ENCODE measurements around the gene TMEM179.

Gene TMEM179

DNA sequence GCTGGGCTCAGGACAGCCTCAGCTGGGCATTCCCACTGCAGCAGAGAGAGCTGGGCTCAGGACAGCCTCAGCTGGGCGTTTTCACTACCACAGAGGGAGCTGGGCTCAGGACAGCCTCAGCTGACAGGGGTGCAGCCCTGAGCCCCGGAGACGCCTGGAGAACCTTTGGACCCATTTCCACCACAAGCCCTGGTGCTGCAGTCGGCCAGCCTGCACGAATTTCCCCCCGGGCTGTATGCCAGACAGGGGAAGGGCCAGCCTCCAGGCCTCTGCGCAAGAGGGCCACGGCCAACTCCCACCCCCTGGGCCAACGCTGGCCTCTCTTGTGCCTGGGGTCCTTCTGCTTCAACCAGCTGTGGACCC is 27.6 kb downstream of the TMEM179 start:
- H3K9me3 ChIP-seq (ENCODE audit: control insufficient read depth, low read length), result no peaks in the 10 kb centered on the region
- H3K4me3 ChIP-seq (ENCODE audit: extremely low read depth, insufficient read depth, low read length, poor library complexity, severe bottlenecking), result no peak overlapping the region
- peaks cover 7% of the 10 kb centered on the region for H3K4me1 ChIP-seq (ENCODE audit: control insufficient read depth, insufficient read depth, low read length, poor library complexity, severe bottlenecking)
- WGBS, 2 experiments (ENCODE audit: insufficient coverage in 2 of 2), result 86 to 89% methylated on average over 7 to 9 of the region's 9 CpGs
- no peaks in the 10 kb centered on the region for H3K36me3 ChIP-seq (ENCODE audit: control insufficient read depth, insufficient read depth, low read length)
- no peak overlapping the region for H3K27ac ChIP-seq (ENCODE audit: low read depth, low read length, severe bottlenecking)

DNA sequence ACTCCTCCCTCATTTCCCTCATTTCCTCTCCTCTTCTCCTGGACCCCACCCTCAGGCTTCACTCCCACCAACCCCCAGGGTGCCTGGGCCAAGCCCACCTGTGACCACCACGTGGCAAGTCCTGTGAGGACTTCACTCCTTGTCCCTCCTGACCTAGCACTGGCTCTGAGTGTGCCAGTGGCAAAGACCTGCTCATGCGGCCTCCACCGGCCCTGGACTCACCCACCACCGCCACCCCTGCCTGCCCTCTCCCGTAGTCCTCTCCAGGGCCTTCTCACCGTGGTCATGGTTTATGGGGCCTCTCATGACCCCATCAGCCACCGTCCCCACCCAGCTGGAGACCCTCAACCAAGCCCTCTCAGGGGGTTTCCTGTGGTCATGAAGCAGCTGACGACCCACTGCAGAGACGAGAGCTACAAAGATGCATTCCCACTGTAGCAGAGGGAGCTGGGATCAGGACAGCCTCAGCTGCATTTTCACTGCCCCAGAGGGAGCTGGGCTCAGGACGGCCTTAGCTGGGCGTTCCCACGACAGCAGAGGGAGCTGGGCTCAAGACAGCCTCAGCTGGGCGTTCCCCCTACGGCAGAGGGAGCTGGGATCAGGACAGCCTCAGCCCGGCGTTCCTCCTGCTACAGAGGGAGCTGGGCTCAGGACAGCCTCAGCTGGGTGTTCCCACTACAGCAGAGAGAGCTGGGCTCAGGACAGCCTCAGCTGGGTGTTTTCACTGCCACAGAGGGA is 28.2 kb downstream of the TMEM179 start:
- Histone ChIP-seq H3K4me1 (ENCODE audit: control insufficient read depth, insufficient read depth, low read length, poor library complexity, severe bottlenecking) (peaks cover 7% of the 10 kb centered on the region), H3K27ac (ENCODE audit: low read depth, low read length, severe bottlenecking) (no peak overlapping the region)
- 83 to 87% methylated on average over 13 to 14 of the region's 16 CpGs for WGBS, 2 experiments (ENCODE audit: insufficient coverage in 2 of 2)

DNA sequence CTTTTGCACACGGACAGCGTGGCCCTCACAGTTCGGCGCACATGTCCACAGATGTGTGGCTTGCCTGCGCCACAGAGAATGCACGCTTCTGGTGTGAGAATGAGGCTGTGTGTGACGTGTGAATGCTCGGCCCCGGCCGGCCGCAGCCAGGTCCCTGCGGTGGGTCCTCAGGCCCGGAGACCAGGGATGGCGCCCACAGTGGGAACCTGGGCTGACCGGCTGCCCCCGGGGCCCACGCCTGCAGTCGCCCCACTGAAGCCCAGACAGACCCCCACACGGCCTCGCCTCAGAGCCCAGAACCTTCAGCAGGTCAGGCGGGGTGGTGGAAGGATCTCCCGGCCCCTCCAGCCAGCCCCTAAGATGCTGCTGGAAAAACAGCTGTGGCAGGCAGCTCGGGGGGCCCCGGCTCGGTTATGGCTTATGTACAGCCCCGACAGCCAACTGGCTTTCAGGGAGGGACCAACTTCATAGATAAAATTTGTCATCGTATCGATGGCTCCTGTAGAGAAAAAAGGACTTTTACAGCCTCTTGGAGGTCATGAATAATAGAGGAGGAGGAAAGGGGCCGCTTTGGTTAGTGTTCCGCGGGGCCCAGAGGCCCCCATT is 29.5 kb downstream of the TMEM179 start:
- 89 to 95% methylated on average over 31 of the region's 31 CpGs for WGBS, 2 experiments (ENCODE audit: insufficient coverage in 2 of 2)

More for the DNA sequence above, 28.2 kb downstream of the TMEM179 start:
- H3K4me3 ChIP-seq (ENCODE audit: extremely low read depth, insufficient read depth, low read length, poor library complexity, severe bottlenecking), result no peak overlapping the region
- no peaks in the 10 kb centered on the region for H3K36me3 ChIP-seq (ENCODE audit: control insufficient read depth, insufficient read depth, low read length)
- H3K9me3 ChIP-seq (ENCODE audit: control insufficient read depth, low read length), result no peaks in the 10 kb centered on the region

DNA sequence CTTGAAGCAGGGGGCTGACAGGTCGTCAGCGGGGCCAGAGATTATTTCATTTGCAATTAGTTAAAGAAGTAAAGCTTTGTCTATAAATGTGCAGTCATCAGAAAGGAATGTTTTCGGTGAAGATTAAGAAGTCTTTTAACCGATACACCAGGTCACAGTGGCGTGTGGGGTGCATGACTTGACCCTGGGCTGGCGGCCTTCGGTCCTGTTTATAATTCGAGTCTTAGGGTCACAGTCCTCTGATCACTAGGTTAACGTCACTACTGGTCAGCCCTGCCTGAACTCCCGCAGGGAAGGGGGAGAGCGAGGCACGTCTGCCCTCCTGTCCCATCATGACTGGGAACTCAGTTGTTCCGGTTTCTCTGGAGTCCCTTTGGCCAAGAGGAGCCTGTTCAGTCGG is 30.0 kb downstream of the TMEM179 start:
- Histone ChIP-seq H3K9me3 (ENCODE audit: control insufficient read depth, low read length) (no peaks in the 10 kb centered on the region), H3K36me3 (ENCODE audit: control insufficient read depth, insufficient read depth, low read length) (no peaks in the 10 kb centered on the region), H3K27ac (ENCODE audit: low read depth, low read length, severe bottlenecking) (no peak overlapping the region), H3K4me3 (ENCODE audit: extremely low read depth, insufficient read depth, low read length, poor library complexity, severe bottlenecking) (no peak overlapping the region), H3K4me1 (ENCODE audit: control insufficient read depth, insufficient read depth, low read length, poor library complexity, severe bottlenecking) (peaks cover 7% of the 10 kb centered on the region)
- 88 to 89% methylated on average over 13 to 14 of the region's 14 CpGs for WGBS, 2 experiments (ENCODE audit: insufficient coverage in 2 of 2)

More for the DNA sequence above, 29.5 kb downstream of the TMEM179 start:
- no peak overlapping the region for H3K27ac ChIP-seq (ENCODE audit: low read depth, low read length, severe bottlenecking)
- H3K36me3 ChIP-seq (ENCODE audit: control insufficient read depth, insufficient read depth, low read length), result no peaks in the 10 kb centered on the region
- no peaks in the 10 kb centered on the region for H3K9me3 ChIP-seq (ENCODE audit: control insufficient read depth, low read length)
- H3K4me1 ChIP-seq (ENCODE audit: control insufficient read depth, insufficient read depth, low read length, poor library complexity, severe bottlenecking), result peaks cover 7% of the 10 kb centered on the region
- no peak overlapping the region for H3K4me3 ChIP-seq (ENCODE audit: extremely low read depth, insufficient read depth, low read length, poor library complexity, severe bottlenecking)

DNA sequence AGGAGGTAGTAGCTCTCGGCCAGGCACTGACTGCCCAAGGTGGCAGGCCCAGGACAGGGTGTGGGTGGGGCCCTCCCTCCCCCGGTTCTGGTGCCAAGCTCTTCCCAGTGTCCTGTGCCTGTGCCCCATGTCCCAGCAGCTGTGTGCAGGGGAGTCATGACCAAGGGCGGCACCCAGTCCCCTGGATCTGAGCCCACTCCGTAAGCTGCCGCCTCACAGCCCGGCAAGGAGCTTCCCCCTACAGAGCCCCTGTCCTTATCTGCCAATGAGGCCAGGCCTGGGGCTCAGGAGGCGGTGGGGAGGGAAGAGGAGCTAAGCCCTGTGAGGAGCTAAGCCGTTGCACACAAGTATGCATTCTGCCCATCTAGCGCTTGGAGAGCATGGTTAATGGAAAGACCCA is 30.6 kb downstream of the TMEM179 start:
- 90 to 94% methylated on average over 3 to 8 of the region's 9 CpGs for WGBS, 2 experiments (ENCODE audit: insufficient coverage in 2 of 2)
- H3K4me1 ChIP-seq (ENCODE audit: control insufficient read depth, insufficient read depth, low read length, poor library complexity, severe bottlenecking), result peaks cover 7% of the 10 kb centered on the region
- no peaks in the 10 kb centered on the region for H3K36me3 ChIP-seq (ENCODE audit: control insufficient read depth, insufficient read depth, low read length)
- H3K4me3 ChIP-seq (ENCODE audit: extremely low read depth, insufficient read depth, low read length, poor library complexity, severe bottlenecking), result no peak overlapping the region
- H3K27ac ChIP-seq (ENCODE audit: low read depth, low read length, severe bottlenecking), result no peak overlapping the region
- no peaks in the 10 kb centered on the region for H3K9me3 ChIP-seq (ENCODE audit: control insufficient read depth, low read length)

DNA sequence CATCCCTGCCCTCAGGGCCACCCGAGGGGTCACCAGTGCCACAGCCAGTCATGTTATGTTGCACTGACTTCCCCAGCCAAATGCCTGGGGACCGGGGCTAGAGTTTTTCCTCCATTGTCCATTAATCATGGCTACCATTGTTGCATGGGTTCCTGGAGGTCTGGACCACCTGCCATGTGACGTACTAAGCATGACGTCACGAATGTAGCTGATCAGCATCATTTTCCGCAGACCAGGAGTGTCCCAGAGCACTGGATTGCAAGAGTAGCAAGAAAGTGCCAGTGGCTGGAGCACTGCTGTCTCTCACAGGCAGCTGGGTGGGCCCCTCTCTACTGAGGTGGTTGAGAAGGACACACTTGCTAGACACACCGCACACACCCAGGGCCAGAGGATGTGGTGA is 31.9 kb downstream of the TMEM179 start:
- Histone ChIP-seq H3K36me3 (ENCODE audit: control insufficient read depth, insufficient read depth, low read length) (no peaks in the 10 kb centered on the region), H3K9me3 (ENCODE audit: control insufficient read depth, low read length) (no peaks in the 10 kb centered on the region), H3K4me1 (ENCODE audit: control insufficient read depth, insufficient read depth, low read length, poor library complexity, severe bottlenecking) (peaks cover 7% of the 10 kb centered on the region), H3K4me3 (ENCODE audit: extremely low read depth, insufficient read depth, low read length, poor library complexity, severe bottlenecking) (no peak overlapping the region), H3K27ac (ENCODE audit: low read depth, low read length, severe bottlenecking) (no peak overlapping the region)
- WGBS, 2 experiments (ENCODE audit: insufficient coverage in 2 of 2), result 92 to 93% methylated on average over 6 to 7 of the region's 7 CpGs

DNA sequence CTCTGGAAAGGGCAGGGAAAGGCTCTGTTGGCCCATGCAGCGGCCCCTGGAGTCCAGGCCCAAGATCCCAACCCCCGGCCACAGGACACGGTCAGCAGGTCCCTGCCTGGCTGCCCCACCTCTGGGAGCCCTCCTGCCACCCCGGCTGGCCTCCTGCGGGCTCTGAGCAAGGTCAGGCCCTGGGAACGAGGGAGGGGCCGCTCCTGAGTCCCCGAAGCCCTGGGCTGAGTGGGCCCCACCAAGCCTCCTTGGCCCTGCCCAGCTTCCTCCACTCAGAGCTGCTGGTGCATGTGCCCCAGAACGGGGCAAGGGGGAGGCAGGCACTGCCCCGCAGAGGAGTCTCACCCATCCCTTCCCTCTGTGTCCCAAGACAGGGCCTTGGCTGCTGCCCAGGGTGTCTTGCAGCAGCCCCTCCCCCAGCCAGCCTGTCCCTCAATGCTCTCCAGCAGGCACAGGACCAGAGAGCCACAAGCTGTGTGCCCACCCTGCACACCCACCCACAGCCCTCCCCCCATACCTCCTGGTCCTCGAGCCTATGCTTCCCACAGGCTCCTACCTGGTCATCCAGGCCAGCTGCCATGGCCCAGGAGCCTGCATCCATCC is 32.4 kb downstream of the TMEM179 start:
- no peaks in the 10 kb centered on the region for H3K36me3 ChIP-seq (ENCODE audit: control insufficient read depth, insufficient read depth, low read length)
- no peak overlapping the region for H3K4me3 ChIP-seq (ENCODE audit: extremely low read depth, insufficient read depth, low read length, poor library complexity, severe bottlenecking)
- WGBS, 2 experiments (ENCODE audit: insufficient coverage in 2 of 2), result 83 to 91% methylated on average over 5 to 8 of the region's 11 CpGs
- H3K9me3 ChIP-seq (ENCODE audit: control insufficient read depth, low read length), result no peaks in the 10 kb centered on the region
- H3K27ac ChIP-seq (ENCODE audit: low read depth, low read length, severe bottlenecking), result no peak overlapping the region
- H3K4me1 ChIP-seq (ENCODE audit: control insufficient read depth, insufficient read depth, low read length, poor library complexity, severe bottlenecking), result peaks cover 7% of the 10 kb centered on the region

DNA sequence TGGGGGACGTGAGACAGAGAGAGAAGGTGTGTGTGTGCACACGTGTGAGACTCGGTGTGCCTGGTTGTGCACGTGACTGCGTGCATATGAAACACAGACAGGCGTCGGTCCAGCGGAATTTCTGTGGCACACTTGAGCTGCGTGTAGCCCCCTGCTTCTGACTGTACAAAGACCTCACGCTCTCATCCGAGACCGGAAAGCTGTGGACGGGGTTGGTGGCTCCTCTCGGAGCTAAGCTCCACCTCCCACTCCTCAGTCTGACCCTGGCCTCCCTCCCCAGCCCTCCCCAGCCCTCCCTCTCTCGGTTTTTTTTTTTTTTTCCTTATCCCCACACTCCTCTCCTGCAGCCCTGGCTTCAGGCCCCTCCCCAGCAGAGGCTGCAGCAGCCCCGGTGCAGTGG is 33.3 kb downstream of the TMEM179 start:
- H3K9me3 ChIP-seq (ENCODE audit: control insufficient read depth, low read length), result no peaks in the 10 kb centered on the region
- 80 to 90% methylated on average over 14 to 15 of the region's 16 CpGs for WGBS, 2 experiments (ENCODE audit: insufficient coverage in 2 of 2)
- H3K4me1 ChIP-seq (ENCODE audit: control insufficient read depth, insufficient read depth, low read length, poor library complexity, severe bottlenecking), result peaks cover 3% of the 10 kb centered on the region
- no peak overlapping the region for H3K4me3 ChIP-seq (ENCODE audit: extremely low read depth, insufficient read depth, low read length, poor library complexity, severe bottlenecking)
- H3K36me3 ChIP-seq (ENCODE audit: control insufficient read depth, insufficient read depth, low read length), result no peaks in the 10 kb centered on the region
- no peak overlapping the region for H3K27ac ChIP-seq (ENCODE audit: low read depth, low read length, severe bottlenecking)

DNA sequence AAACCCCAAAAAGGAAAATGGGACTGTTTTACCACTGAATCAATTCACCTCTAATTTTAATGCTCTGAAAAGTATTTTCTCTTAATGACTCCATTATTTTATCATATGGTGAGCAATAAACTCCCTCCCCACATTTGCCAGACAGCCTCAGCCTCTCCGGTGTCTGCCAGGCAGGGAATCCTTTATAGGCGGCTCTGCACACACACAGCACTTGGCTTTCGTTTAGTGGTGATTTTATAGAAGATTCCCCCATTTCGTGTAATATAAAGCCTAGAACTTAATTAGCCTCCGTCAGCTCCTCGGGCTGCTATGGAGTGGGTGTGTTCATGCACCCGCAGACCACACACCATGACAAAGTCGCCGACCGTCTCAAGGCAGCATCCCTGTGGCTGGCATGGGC is 35.1 kb downstream of the TMEM179 start:
- no peaks in the 10 kb centered on the region for H3K4me1 ChIP-seq (ENCODE audit: control insufficient read depth, insufficient read depth, low read length, poor library complexity, severe bottlenecking)
- H3K36me3 ChIP-seq (ENCODE audit: control insufficient read depth, insufficient read depth, low read length), result no peaks in the 10 kb centered on the region
- no peaks in the 10 kb centered on the region for H3K9me3 ChIP-seq (ENCODE audit: control insufficient read depth, low read length)
- no peak overlapping the region for H3K4me3 ChIP-seq (ENCODE audit: extremely low read depth, insufficient read depth, low read length, poor library complexity, severe bottlenecking)
- whole genome bisulfite sequencing, 2 experiments (ENCODE audit: insufficient coverage in 2 of 2), result 87% methylated on average over 5 to 9 of the region's 10 CpGs
- no peak overlapping the region for H3K27ac ChIP-seq (ENCODE audit: low read depth, low read length, severe bottlenecking)

DNA sequence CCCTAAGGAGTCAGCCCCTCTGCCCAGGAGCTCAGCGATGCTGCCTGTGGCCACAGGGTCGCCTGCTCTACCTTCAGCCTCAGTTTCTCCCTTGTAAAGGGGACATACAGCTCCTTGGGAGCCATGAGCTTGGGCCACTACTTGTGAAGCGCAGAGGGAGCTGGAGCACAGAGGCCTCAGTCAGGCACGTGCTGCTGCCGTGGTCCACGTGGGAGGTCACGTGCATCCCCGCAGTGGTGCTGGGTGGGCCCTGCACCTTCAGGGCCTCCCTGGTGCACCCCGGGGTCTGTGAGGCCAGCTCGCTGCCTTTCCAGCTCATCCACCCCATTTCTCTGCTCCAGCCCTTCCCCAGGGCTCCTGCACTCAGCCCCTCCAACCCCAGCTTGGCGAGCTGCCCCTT is 36.0 kb downstream of the TMEM179 start:
- no peak overlapping the region for H3K4me3 ChIP-seq (ENCODE audit: extremely low read depth, insufficient read depth, low read length, poor library complexity, severe bottlenecking)
- no peaks in the 10 kb centered on the region for H3K4me1 ChIP-seq (ENCODE audit: control insufficient read depth, insufficient read depth, low read length, poor library complexity, severe bottlenecking)
- H3K36me3 ChIP-seq (ENCODE audit: control insufficient read depth, insufficient read depth, low read length), result no peaks in the 10 kb centered on the region
- H3K27ac ChIP-seq (ENCODE audit: low read depth, low read length, severe bottlenecking), result no peak overlapping the region
- H3K9me3 ChIP-seq (ENCODE audit: control insufficient read depth, low read length), result no peaks in the 10 kb centered on the region
- WGBS, 2 experiments (ENCODE audit: insufficient coverage in 2 of 2), result 93 to 97% methylated on average over 8 to 10 of the region's 11 CpGs

DNA sequence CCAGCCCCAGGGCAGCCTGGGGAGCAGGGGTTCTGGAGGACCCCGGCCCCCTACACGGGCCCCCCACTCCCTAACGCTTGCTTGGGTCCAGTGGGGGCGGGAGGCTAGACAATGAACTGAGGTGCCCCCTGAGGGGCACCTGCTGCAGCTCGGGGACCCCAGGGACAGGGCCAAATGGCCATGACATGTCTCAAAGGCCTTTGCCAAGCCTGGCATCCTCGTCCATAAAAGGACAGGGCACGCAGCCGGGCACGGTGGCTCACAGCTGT is 36.7 kb downstream of the TMEM179 start:
- 92 to 93% methylated on average over 9 of the region's 9 CpGs for WGBS, 2 experiments (ENCODE audit: insufficient coverage in 2 of 2)
- Histone ChIP-seq H3K9me3 (ENCODE audit: control insufficient read depth, low read length) (no peaks in the 10 kb centered on the region), H3K36me3 (ENCODE audit: control insufficient read depth, insufficient read depth, low read length) (no peaks in the 10 kb centered on the region), H3K4me3 (ENCODE audit: extremely low read depth, insufficient read depth, low read length, poor library complexity, severe bottlenecking) (no peak overlapping the region), H3K27ac (ENCODE audit: low read depth, low read length, severe bottlenecking) (no peak overlapping the region), H3K4me1 (ENCODE audit: control insufficient read depth, insufficient read depth, low read length, poor library complexity, severe bottlenecking) (no peaks in the 10 kb centered on the region)

Measured in mesodermal cell (in vitro differentiated cells).